CD14-positive monocyte (primary cell): ENCODE measurements around the gene RIT2. TPM values are rescaled to one million over a fixed set of nuclear protein-coding genes. Genes with fewer than 3 reads are reported as not detected.

Source experiments
- DNase-seq, 3 donors: peaks; one replicate each; pipeline ENCODE4 v3.0.0-alpha.2; 2011 to 2022
- H2AFZ ChIP-seq: 2 replicates; pipeline ENCODE4 v1.6.0; 2012; ENCODE audit warnings: mild to moderate bottlenecking, low read depth, low read length, inconsistent platforms; ENCODE audit not compliant: insufficient read depth, poor library complexity, severe bottlenecking
- H3K27ac ChIP-seq, 2 donors: 1 replicate in 1 of 2; 2 replicates in 1 of 2; pipeline ENCODE4 v1.5.1; 2012 to 2013; ENCODE audit warnings: low read length in 2 of 2, control low read depth in 1 of 2, inconsistent platforms in 1 of 2, low read depth in 1 of 2, mild to moderate bottlenecking in 1 of 2
- H3K27me3 ChIP-seq, 2 donors: one replicate each; pipeline versions ENCODE4 v1.6.0 to v1.6.1; 2011 to 2013; ENCODE audit warnings: low read length in 2 of 2; ENCODE audit not compliant: control insufficient read depth in 2 of 2, insufficient read depth in 2 of 2
- H3K36me3 ChIP-seq, 2 donors: replicated peaks in 1 of 2; 1 replicate in 1 of 2; 2 replicates in 1 of 2; pipeline versions ENCODE4 v1.5.1 to v1.6.1; 2012 to 2013; ENCODE audit warnings: low read length in 2 of 2, control low read depth in 1 of 2, inconsistent platforms in 1 of 2, mild to moderate bottlenecking in 1 of 2; ENCODE audit not compliant: insufficient read depth in 2 of 2, control insufficient read depth in 1 of 2
- H3K4me1 ChIP-seq, 2 donors: 1 replicate in 1 of 2; 2 replicates in 1 of 2; pipeline versions ENCODE4 v1.5.1 to v1.6.1; 2012 to 2013; ENCODE audit warnings: low read length in 2 of 2, control low read depth in 1 of 2, inconsistent platforms in 1 of 2, mild to moderate bottlenecking in 1 of 2, moderate library complexity in 1 of 2; ENCODE audit not compliant: insufficient read depth in 2 of 2, control insufficient read depth in 1 of 2
- H3K4me2 ChIP-seq: replicated peaks from 2 replicates; pipeline ENCODE3; 2012; ENCODE audit warnings: low read length, moderate library complexity, mild to moderate bottlenecking; ENCODE audit not compliant: poor library complexity, severe bottlenecking; ENCODE audit errors: extremely low read depth
- H3K4me3 ChIP-seq, 3 experiments: fragments of 200-600 bp in 1 of 3; sonication (generic) in 1 of 3; replicated peaks in 1 of 3; 1 replicate in 2 of 3; 2 replicates in 1 of 3; pipeline ENCODE4 v1.5.1; 2011 to 2013; ENCODE audit warnings: low read length in 3 of 3, mild to moderate bottlenecking in 3 of 3, control low read depth in 2 of 3, low read depth in 2 of 3, inconsistent platforms in 1 of 3, moderate library complexity in 1 of 3
- H3K79me2 ChIP-seq: 2 replicates; pipeline ENCODE4 v1.6.0; 2012; ENCODE audit warnings: mild to moderate bottlenecking, control low read depth, inconsistent platforms, low read length, moderate library complexity; ENCODE audit not compliant: insufficient read depth
- H3K9ac ChIP-seq: 2 replicates; pipeline ENCODE4 v1.6.0; 2017; ENCODE audit warnings: low read length, mild to moderate bottlenecking; ENCODE audit not compliant: insufficient read depth, poor library complexity, severe bottlenecking
- H3K9me3 ChIP-seq, 2 donors: replicated peaks in 1 of 2; 1 replicate in 1 of 2; 2 replicates in 1 of 2; pipeline versions ENCODE4 v1.5.1 to v1.6.1; 2012 to 2013; ENCODE audit warnings: low read length in 2 of 2, control low read depth in 1 of 2; ENCODE audit not compliant: control insufficient read depth in 1 of 2, insufficient read depth in 1 of 2
- H4K20me1 ChIP-seq: 2 replicates; pipeline ENCODE4 v1.6.0; 2012; ENCODE audit warnings: mild to moderate bottlenecking, low read length, control low read depth, moderate library complexity; ENCODE audit not compliant: insufficient read depth
- H3K27ac Mint-ChIP-seq, 7 donors: one replicate each; pipeline ENCODE4 v1.8.0; 2020; ENCODE audit warnings: mild to moderate bottlenecking in 7 of 7, mixed read lengths in 7 of 7, moderate library complexity in 6 of 7, inconsistent platforms in 2 of 7
- H3K27me3 Mint-ChIP-seq, 3 donors: one replicate each; pipeline ENCODE4 v1.8.0; 2021 to 2022; ENCODE audit warnings: low read depth in 3 of 3, mild to moderate bottlenecking in 3 of 3, mixed read lengths in 3 of 3, moderate library complexity in 3 of 3, inconsistent platforms in 1 of 3
- H3K36me3 Mint-ChIP-seq, 2 donors: one replicate each; pipeline ENCODE4 v1.8.0; 2020; ENCODE audit warnings: mixed read lengths in 2 of 2, inconsistent platforms in 1 of 2, mild to moderate bottlenecking in 1 of 2
- H3K4me1 Mint-ChIP-seq: one replicate; pipeline ENCODE4 v1.8.0; 2020; ENCODE audit warnings: mild to moderate bottlenecking, mixed read lengths
- H3K4me3 Mint-ChIP-seq, 2 donors: one replicate each; pipeline ENCODE4 v1.8.0; 2020; ENCODE audit warnings: mild to moderate bottlenecking in 2 of 2, mixed read lengths in 2 of 2, moderate library complexity in 1 of 2
- H3K9me3 Mint-ChIP-seq, 7 donors: one replicate each; pipeline ENCODE4 v1.8.0; 2020 to 2022; ENCODE audit warnings: mixed read lengths in 7 of 7, mild to moderate bottlenecking in 6 of 7, moderate library complexity in 6 of 7, inconsistent platforms in 2 of 7
- WGBS: methylation state at CpG from one replicate; pipeline ENCODE4 v1.1.5; 2013; ENCODE audit warnings: missing lambda C conversion rate; ENCODE audit not compliant: insufficient coverage; 5-methylcytosine and 5-hydroxymethylcytosine counted together
- intact Hi-C, 2 donors: fragments of 100-400 bp; cut with micrococcal nuclease; formaldehyde crosslinking; loops; one replicate each; pipeline versions ENCODE4 v1.15.0 to v1.15.1; 2023
- polyA plus RNA-seq, 3 donors: library from polyadenylated mRNA; depleted of rRNA in 1 of 3; unstranded in 2 of 3; stranded (reverse) in 1 of 3; fragments of 300-500 nt in 2 of 3; fragments of >200 nt in 1 of 3; fragmentation: Illumina TruSeq in 2 of 3; gene quantifications; 1 replicate in 2 of 3; 2 replicates in 1 of 3; pipeline ENCODE4 v1.2.3, GENCODE V29; 2012 to 2021
- TF ChIP-seq, protein P1 (sequence below): fragments of 200-600 bp; IDR thresholded peaks from one replicate; pipeline ENCODE4 v1.8.0; 2022; ENCODE audit warnings: antibody characterized with exemption, mild to moderate bottlenecking

RIT2 gene
- polyA plus RNA-seq, 3 donors = not detected

DNA sequence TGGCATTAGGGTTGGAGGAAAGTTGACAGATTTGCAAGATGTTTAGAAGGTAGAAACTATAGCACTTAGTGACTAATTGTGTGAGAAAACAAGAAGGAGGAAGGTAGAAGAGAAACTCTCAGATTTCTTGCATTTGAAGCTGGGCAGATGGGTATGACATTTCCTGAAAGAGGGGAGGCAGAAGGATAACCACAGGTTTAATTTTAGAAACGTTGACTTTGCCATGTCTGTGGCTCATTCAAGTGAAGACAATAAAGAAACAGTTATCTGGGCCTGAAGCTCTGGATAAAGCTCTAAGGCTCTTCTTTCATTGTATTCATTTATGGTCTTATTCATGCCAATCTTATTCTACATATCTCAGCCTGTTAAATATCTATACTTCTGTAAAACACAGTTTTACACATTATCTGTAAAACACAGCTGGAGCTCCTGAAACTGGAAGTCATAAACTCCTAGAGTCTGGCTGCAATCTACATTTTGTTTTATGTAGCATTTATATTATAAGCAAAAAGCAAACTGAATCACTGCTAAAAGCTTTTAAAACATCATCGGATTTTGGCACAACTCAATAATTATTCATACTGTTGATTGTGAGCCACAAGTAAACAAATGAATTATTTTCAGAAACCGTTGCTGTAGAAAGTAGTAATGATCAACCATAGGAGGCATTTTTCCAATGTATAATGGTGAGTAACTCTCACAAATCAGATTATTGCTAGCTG, 138.5 kb downstream of the RIT2 start:
- Histone ChIP-seq H4K20me1 (no peaks in the 10 kb centered on the region), H3K9me3 (no peaks in the 10 kb centered on the region), H3K36me3 (no peaks in the 10 kb centered on the region), H3K27ac (no peak overlapping the region), H3K79me2 (no peaks in the 10 kb centered on the region), H3K27me3 (no peaks in the 10 kb centered on the region), H2AFZ (no peak overlapping the region), H3K9ac (no peak overlapping the region), H3K4me2 (no peak overlapping the region), H3K4me1 (no peaks in the 10 kb centered on the region), H3K4me3 (no peak overlapping the region)
- intact Hi-C loops = no loop called here
- Mint-ChIP-seq H3K27me3 (no peaks in the 10 kb centered on the region), H3K36me3 (no peaks in the 10 kb centered on the region), H3K9me3 (no peaks in the 10 kb centered on the region), H3K4me3 (no peak overlapping the region), H3K27ac (no peak overlapping the region), H3K4me1 (no peaks in the 10 kb centered on the region)
- DNase-seq = no peak
- TF ChIP-seq, protein P1, sequence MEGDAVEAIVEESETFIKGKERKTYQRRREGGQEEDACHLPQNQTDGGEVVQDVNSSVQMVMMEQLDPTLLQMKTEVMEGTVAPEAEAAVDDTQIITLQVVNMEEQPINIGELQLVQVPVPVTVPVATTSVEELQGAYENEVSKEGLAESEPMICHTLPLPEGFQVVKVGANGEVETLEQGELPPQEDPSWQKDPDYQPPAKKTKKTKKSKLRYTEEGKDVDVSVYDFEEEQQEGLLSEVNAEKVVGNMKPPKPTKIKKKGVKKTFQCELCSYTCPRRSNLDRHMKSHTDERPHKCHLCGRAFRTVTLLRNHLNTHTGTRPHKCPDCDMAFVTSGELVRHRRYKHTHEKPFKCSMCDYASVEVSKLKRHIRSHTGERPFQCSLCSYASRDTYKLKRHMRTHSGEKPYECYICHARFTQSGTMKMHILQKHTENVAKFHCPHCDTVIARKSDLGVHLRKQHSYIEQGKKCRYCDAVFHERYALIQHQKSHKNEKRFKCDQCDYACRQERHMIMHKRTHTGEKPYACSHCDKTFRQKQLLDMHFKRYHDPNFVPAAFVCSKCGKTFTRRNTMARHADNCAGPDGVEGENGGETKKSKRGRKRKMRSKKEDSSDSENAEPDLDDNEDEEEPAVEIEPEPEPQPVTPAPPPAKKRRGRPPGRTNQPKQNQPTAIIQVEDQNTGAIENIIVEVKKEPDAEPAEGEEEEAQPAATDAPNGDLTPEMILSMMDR = no peak
- 44% methylated on average over 1 of the region's 3 CpGs for WGBS

DNA sequence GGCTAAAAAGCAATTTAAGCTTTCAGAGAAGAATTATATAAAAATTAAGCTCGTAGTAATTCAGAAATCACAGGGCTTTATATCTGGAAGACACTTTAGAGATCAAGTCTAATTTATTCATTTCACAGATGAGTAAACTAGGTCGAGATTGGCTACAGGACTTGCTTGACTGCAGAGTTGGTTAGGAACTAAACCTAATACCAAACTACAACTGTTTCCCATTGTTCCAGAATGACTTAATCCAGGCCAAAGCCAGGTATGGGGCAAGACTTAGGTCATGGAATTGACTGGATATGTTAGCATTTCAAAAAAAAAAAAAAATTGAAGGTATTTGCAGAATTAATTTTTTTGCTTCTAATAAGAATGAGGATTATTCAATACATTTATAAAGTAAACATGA, 146.1 kb downstream of the RIT2 start:
- DNase-seq = no peak
- Mint-ChIP-seq H3K4me1 (no peaks in the 10 kb centered on the region), H3K27me3 (no peaks in the 10 kb centered on the region), H3K9me3 (no peaks in the 10 kb centered on the region), H3K4me3 (no peak overlapping the region), H3K27ac (no peak overlapping the region), H3K36me3 (no peaks in the 10 kb centered on the region)
- no peak overlapping the region for H3K4me2 ChIP-seq
- H3K9ac ChIP-seq = no peak overlapping the region
- TF ChIP-seq, protein P1 = no peak
- no peak overlapping the region for H3K27ac ChIP-seq
- WGBS = no CpG with 5 or more reads among the region's 2 CpGs
- H3K79me2 ChIP-seq = no peaks in the 10 kb centered on the region
- no peaks in the 10 kb centered on the region for H3K4me1 ChIP-seq
- no peak overlapping the region for H2AFZ ChIP-seq
- H3K4me3 ChIP-seq = no peak overlapping the region
- no peaks in the 10 kb centered on the region for H4K20me1 ChIP-seq
- no peaks in the 10 kb centered on the region for H3K27me3 ChIP-seq
- intact Hi-C loops = no loop called here
- no peaks in the 10 kb centered on the region for H3K36me3 ChIP-seq
- H3K9me3 ChIP-seq = no peaks in the 10 kb centered on the region
